MM.1S (cell line): ENCODE measurements around the gene TMPRSS7.

Source experiments
- EZH2phosphoT487 ChIP-seq: fragments of 300-600 bp; sonication (generic); IDR thresholded peaks from 2 replicates; pipeline ENCODE4 v1.6.1; 2018; ENCODE audit warnings: antibody characterized with exemption, low read length
- TF ChIP-seq, protein P1 (sequence below): fragments of 300-600 bp; sonication (generic); IDR thresholded peaks from 2 replicates; pipeline ENCODE4 v1.5.1; 2016; ENCODE audit warnings: antibody characterized with exemption, low read length, mixed read lengths

DNA sequence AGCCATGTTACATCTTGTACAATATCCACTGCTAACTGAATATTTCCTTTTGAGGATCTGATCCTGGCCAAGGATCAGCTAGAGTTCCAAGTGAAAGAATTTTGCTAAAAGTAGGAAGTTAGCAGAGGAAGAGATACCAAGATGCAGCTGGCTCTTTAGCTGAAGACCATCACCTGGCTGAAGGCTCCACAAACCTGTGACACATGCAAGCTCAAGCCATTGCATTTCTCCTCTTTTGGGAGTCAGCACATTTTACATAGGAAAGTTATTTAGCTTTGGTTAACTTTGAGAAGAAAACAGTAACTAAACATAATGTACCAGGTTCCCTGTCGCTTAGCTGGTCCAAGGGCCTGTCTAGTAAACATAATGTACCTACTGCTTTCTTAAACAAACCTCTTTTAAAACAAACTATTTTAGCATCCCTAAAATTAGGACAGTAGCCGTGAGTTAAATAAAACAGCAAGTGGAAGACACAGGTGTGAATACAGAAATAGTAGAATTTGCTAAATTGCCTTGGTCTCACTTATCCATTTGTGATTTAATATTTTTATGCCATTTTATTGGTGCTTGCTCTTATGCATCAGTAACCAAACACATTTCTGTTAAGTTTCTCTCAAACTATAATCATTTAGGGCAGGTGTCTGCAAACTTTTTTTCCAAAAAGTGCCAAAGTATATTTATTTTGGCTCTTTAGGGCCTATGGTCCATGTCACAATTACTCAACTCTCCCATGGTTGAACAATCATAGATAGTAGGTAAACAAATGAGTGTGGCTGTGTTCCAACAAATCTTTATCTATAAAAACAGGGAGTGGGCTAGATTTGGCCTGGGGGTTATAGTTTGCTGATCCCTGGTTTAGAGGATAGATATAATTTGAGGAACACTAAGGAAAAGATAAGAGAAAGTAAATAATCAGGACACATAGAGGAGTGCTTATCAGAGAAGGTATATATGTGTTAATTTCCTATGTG is 87.3 kb downstream of the TMPRSS7 start:
- TF ChIP-seq, protein P1, sequence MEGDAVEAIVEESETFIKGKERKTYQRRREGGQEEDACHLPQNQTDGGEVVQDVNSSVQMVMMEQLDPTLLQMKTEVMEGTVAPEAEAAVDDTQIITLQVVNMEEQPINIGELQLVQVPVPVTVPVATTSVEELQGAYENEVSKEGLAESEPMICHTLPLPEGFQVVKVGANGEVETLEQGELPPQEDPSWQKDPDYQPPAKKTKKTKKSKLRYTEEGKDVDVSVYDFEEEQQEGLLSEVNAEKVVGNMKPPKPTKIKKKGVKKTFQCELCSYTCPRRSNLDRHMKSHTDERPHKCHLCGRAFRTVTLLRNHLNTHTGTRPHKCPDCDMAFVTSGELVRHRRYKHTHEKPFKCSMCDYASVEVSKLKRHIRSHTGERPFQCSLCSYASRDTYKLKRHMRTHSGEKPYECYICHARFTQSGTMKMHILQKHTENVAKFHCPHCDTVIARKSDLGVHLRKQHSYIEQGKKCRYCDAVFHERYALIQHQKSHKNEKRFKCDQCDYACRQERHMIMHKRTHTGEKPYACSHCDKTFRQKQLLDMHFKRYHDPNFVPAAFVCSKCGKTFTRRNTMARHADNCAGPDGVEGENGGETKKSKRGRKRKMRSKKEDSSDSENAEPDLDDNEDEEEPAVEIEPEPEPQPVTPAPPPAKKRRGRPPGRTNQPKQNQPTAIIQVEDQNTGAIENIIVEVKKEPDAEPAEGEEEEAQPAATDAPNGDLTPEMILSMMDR: no peak
- TF ChIP-seq EZH2phosphoT487: no peak
